K562 (cell line): Measurements from ENCODE around the gene PDE8A.

ENCODE experiments used
- AFF4 ChIP-seq: sonication (generic); formaldehyde crosslinking; IDR thresholded peaks from 2 replicates; pipeline ENCODE4 v1.8.0; 2023; ENCODE audit warnings: mild to moderate bottlenecking, missing genetic modification reagents
- CEBPB ChIP-seq: fragments of 450-650 bp; IDR thresholded peaks from 2 replicates; pipeline ENCODE4 v1.6.1; 2016; ENCODE audit warnings: missing genetic modification characterization, missing compliant biosample characterization
- CREB3 ChIP-seq: fragments of 450-650 bp; conservative IDR thresholded peaks from 2 replicates; pipeline ENCODE4 v1.6.1; 2016; ENCODE audit warnings: missing genetic modification characterization, low read depth, mild to moderate bottlenecking, missing compliant biosample characterization, moderate library complexity
- CTCF ChIP-seq, 3 experiments: IDR thresholded peaks in 2 of 3; conservative IDR thresholded peaks in 1 of 3; 2 replicates each; pipeline ENCODE4 v1.5.1; 2011 to 2012; ENCODE audit warnings: low read length in 3 of 3, mild to moderate bottlenecking in 3 of 3, control low read depth in 2 of 3, improper control_type of control experiment in 1 of 3, inconsistent platforms in 1 of 3, low read depth in 1 of 3, mixed read lengths in 1 of 3, moderate library complexity in 1 of 3; ENCODE audit not compliant: insufficient read depth in 2 of 3
- GTF3C2 ChIP-seq: IDR thresholded peaks from 3 replicates; pipeline ENCODE4 v1.6.1; 2011; ENCODE audit warnings: borderline replicate concordance, mild to moderate bottlenecking, moderate library complexity; ENCODE audit not compliant: insufficient read length; ENCODE audit errors: extremely low read depth
- HDAC1 ChIP-seq, 2 experiments: fragments of 450-650 bp; IDR thresholded peaks; 2 replicates each; pipeline ENCODE4 v1.6.1; 2016 to 2017; ENCODE audit warnings: inconsistent platforms in 1 of 2, mild to moderate bottlenecking in 1 of 2, moderate library complexity in 1 of 2
- PHB2 ChIP-seq: fragments of 450-650 bp; IDR thresholded peaks from 2 replicates; pipeline ENCODE4 v1.6.1; 2017; ENCODE audit warnings: low read depth
- POLR2A ChIP-seq: fragments of 450-650 bp; conservative IDR thresholded peaks from 2 replicates; pipeline ENCODE4 v1.6.1; 2016
- POLR2B ChIP-seq: fragments of 450-650 bp; IDR thresholded peaks from 2 replicates; pipeline ENCODE4 v1.6.1; 2018; ENCODE audit warnings: low read depth; ENCODE audit not compliant: partially characterized antibody
- RAD21 ChIP-seq, 2 experiments: fragments of 250-450 bp in 1 of 2; fragments of 450-650 bp in 1 of 2; sonication (Bioruptor Pico) in 1 of 2; formaldehyde crosslinking in 1 of 2; IDR thresholded peaks in 1 of 2; conservative IDR thresholded peaks in 1 of 2; 2 replicates each; pipeline versions ENCODE4 v1.4.0 to v1.8.0; 2020 to 2022; ENCODE audit warnings: mild to moderate bottlenecking in 2 of 2, moderate library complexity in 1 of 2
- RBM17 ChIP-seq: fragments of 200-400 bp; formaldehyde crosslinking; IDR thresholded peaks from 2 replicates; pipeline ENCODE4 v1.6.1; 2017; ENCODE audit warnings: low read depth, mild to moderate bottlenecking, low read length, borderline replicate concordance
- RNF219 ChIP-seq: fragments of 250-450 bp; sonication (Bioruptor Pico); IDR thresholded peaks from 2 replicates; pipeline ENCODE4 v1.5.0; 2022; ENCODE audit warnings: mild to moderate bottlenecking
- ZBTB7A ChIP-seq: IDR thresholded peaks from 2 replicates; pipeline ENCODE4 v1.6.1; 2011; ENCODE audit warnings: low read depth, mild to moderate bottlenecking, low read length, moderate library complexity, borderline replicate concordance; ENCODE audit not compliant: control insufficient read depth

DNA sequence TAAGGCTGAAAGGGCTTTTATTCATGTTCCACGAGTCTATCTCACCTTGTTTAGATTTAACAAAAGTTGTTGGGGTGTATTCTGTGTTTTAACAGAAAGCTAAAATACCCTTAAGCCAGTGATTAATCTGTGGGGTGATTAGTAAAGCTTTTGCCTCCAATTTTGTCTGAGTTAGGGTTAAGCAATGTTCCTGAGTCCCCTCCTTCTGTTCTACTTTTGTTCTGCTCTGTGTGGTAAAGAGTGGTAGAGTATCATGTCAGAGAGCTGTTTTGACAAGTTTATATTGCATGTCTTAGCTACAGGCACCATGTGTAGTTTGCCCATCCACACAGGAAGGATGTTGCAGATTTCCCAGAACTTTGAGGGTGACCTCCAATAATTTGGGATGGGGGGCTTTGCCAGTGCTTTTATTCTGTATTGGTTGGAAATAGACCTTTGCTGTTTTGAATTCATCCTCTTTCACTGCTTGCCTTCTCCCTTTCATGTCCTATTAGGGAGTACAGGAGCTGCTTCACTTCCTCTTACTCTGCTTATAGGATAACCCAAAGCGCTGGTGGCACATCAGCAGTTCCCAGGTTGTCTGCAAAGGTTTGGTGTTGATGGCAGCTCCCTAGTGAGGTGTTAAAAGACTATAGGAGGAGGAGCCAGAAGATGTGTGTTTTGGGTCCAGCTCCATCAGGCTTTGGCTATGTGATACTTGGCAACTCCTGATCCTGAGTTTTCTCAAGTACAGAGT, 7.4 kb downstream of the PDE8A start:
- no peak for TF ChIP-seq RNF219 (CRISPR knock-in tag)
- no peak for TF ChIP-seq CEBPB (tag)
- no peak for TF ChIP-seq POLR2B
- TF ChIP-seq GTF3C2: no peak
- no peak for TF ChIP-seq CTCF (IDR thresholded peaks at IDR 0.05 in 2 of 3, conservative IDR thresholded peaks at IDR 0.05 in 1 of 3; ENCODE audit: insufficient read depth in 2 of 3, low read depth in 1 of 3, low read length in 3 of 3)
- no peak for TF ChIP-seq RAD21 (CRISPR knock-in tag; conservative IDR thresholded peaks at IDR 0.05 in 1 of 2, IDR thresholded peaks at IDR 0.05 in 1 of 2)
- TF ChIP-seq RBM17: no peak
- TF ChIP-seq CREB3 (tag): no peak
- no peak for TF ChIP-seq HDAC1 (IDR thresholded peaks at IDR 0.05)
- TF ChIP-seq PHB2: no peak
- no peak for TF ChIP-seq AFF4 (CRISPR knock-in tag)
- TF ChIP-seq POLR2A: no peak
- no peak for TF ChIP-seq ZBTB7A
